NCI-H2081 (cell line): ENCODE data around the gene ATP5PB.
A peak's percentile ranks its signal among the peaks of the same experiment; 100 is the strongest.

Source experiments
- DNase-seq, 2 experiments: peaks; one replicate each; lab custom pipeline; 2025; lab: John Stamatoyannopoulos, UW

ATP5PB gene

GRCh38 chr1:111448918-111449702 is at the start of gene ATP5PB, which contains the start of gene WDR77:
ATP5PB (plus strand) TSS chr1:111449464; CDS start chr1:111449542, 78 bp downstream.
WDR77 (minus strand) TSS chr1:111449256; CDS start chr1:111449169, 87 bp downstream.
- DNase-seq = peak; percentile 96 to 97

GRCh38 chr1:111399792-111400610 is 49.3 kb upstream of the ATP5PB start:
- peak; percentile 9 to 25 for DNase-seq

GRCh38 chr1:111402083-111402482 is 47.2 kb upstream of the ATP5PB start:
- no peak for DNase-seq

- DNase-seq = no peak
Observed at GRCh38 chr1:111404588-111404987, 44.7 kb upstream of the ATP5PB start.

GRCh38 chr1:111406321-111406768 is 42.9 kb upstream of the ATP5PB start:
- DNase-seq = peak; percentile 45 to 84

GRCh38 chr1:111407301-111407700 is 42.0 kb upstream of the ATP5PB start:
- DNase-seq = no peak

GRCh38 chr1:111412839-111413238 is 36.4 kb upstream of the ATP5PB start:
- no peak for DNase-seq

- DNase-seq = no peak
Observed at GRCh38 chr1:111414756-111415155, 34.5 kb upstream of the ATP5PB start.

- DNase-seq = no peak
Observed at GRCh38 chr1:111415461-111415860, 33.8 kb upstream of the ATP5PB start.

- DNase-seq = no peak
Observed at GRCh38 chr1:111417755-111418154, 31.5 kb upstream of the ATP5PB start.

GRCh38 chr1:111419037-111419436 is 30.2 kb upstream of the ATP5PB start:
- no peak for DNase-seq

- DNase-seq = no peak
Observed at GRCh38 chr1:111420377-111420776, 28.9 kb upstream of the ATP5PB start.

GRCh38 chr1:111422546-111423391 is 26.5 kb upstream of the ATP5PB start:
- no peak for DNase-seq

- DNase-seq = no peak
Observed at GRCh38 chr1:111424281-111424680, 25.0 kb upstream of the ATP5PB start.

- DNase-seq = no peak
Observed at GRCh38 chr1:111436726-111437125, 12.5 kb upstream of the ATP5PB start.

- DNase-seq = no peak
Observed at GRCh38 chr1:111439461-111440351, 9.6 kb upstream of the ATP5PB start.

- DNase-seq = no peak
Observed at GRCh38 chr1:111441573-111442192, 7.6 kb upstream of the ATP5PB start.

- no peak for DNase-seq
Observed at GRCh38 chr1:111442457-111442856, 6.8 kb upstream of the ATP5PB start.

- DNase-seq = no peak
Observed at GRCh38 chr1:111444031-111444430, 5.2 kb upstream of the ATP5PB start.

GRCh38 chr1:111446546-111446945 is 2.7 kb upstream of the ATP5PB start:
- no peak for DNase-seq
